ENCODE measurements around the gene CAMKK2. TPM values are rescaled to one million over a fixed set of nuclear protein-coding genes. Genes with fewer than 3 reads are reported as not detected.

Gene CAMKK2
- total RNA-seq, 4 donors from 2014 or later: 26.0 to 40.3 (median 30.3) TPM

DNA sequence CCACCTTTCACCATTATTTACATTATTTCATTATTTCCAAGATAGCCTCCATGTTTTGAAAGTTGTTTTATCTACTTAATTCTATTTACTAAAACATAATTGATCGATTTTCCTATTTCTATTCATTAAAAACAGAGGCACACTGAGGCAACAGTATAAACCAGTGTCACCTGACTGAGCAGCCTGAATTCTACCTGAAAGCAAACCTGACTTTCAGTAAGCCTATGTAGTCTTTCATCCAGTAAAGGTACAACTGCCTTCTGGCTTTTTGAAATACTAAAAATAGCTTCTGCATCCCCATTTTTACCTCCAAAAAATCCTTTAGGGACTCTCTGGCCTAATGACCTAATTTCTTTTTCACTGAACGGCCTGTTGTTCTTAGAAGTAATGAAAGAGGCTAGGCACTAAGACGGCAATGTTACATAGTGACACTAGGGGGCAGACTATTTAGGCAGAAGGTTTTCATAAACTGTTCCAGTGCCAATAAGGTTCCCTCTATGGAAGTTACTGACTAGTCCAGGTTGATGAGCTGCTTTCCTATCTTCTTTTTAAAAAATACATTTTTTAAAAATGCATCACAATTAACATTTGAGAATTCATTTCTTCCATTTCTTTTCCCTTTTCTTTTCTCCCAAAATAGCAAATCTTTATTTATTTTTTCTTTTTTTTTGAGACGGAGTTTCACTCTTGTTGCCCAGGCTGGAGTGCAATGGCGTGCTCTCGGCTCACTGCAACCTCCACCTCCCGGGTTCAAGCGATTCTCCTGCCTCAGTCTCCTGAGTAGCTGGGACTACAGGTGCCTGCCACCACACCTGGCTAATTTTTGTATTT, 38.2 kb upstream of the CAMKK2 start:
- peaks cover 0 to 92% of the 10 kb centered on the region in 2 donors for H3K36me3 ChIP-seq
- ATAC-seq: peak; percentile 85
- 34 to 47% methylated on average over 5 to 7 of the region's 8 CpGs for WGBS, 2 donors (ENCODE audit: low coverage in 1 of 2)

DNA sequence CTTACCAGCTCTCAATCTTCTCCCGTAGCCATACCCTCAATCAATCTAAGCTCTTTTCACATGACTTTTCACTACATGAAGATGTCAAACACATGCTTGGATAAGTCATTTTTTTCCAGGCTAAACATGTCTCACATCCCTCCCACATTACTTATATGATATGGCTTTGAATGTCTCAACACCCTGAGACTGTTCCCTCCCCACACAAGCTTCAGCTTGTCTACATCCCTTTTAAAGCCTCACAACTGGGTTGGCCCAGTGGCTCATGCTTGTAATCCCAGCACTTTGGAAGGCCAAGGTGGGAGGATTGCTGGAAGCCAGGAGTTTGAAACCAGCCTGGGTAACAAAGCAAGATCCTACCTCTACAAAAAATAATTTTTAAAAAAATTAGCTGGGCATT, 37.2 kb upstream of the CAMKK2 start:
- Histone ChIP-seq H3K9me3 (no peaks in the 10 kb centered on the region), H3K4me1 (peaks cover 0 to 5% (median 0%) of the 10 kb centered on the region in 3 donors), H3K36me3 (peaks cover 0 to 94% of the 10 kb centered on the region in 2 donors), H3K27me3 (no peaks in the 10 kb centered on the region), H3K4me3 (no peak overlapping the region), H3K27ac (no peak overlapping the region)
- ATAC-seq: no peak
- WGBS, 2 donors (ENCODE audit: low coverage in 1 of 2): 90 to 92% methylated on average over 1 of the region's 1 CpG
- TF ChIP-seq POLR2AphosphoS5 (IDR thresholded peaks at IDR 0.05) (no peak), EP300 (IDR thresholded peaks at IDR 0.05) (no peak), CTCF (IDR thresholded peaks at IDR 0.05) (no peak), POLR2A (IDR thresholded peaks at IDR 0.05) (no peak)

More for the DNA sequence above, 38.2 kb upstream of the CAMKK2 start:
- Histone ChIP-seq H3K4me1 (peaks cover 0 to 5% (median 0%) of the 10 kb centered on the region in 3 donors), H3K9me3 (no peaks in the 10 kb centered on the region), H3K4me3 (no peak overlapping the region), H3K27me3 (no peaks in the 10 kb centered on the region), H3K27ac (no peak overlapping the region)
- TF ChIP-seq POLR2AphosphoS5 (IDR thresholded peaks at IDR 0.05) (peak; percentile 31), CTCF (IDR thresholded peaks at IDR 0.05) (peak; percentile 83 to 86 (median 85)), EP300 (IDR thresholded peaks at IDR 0.05) (no peak)

GRCh38 chr12:121331248-121331647, 34.7 kb upstream of the CAMKK2 start:
- 64 to 67% methylated on average over 4 to 5 of the region's 6 CpGs for WGBS, 2 donors (ENCODE audit: low coverage in 1 of 2)
- no peak overlapping the region for H3K27ac ChIP-seq
- no peak for ATAC-seq
- H3K36me3 ChIP-seq: peaks cover 0 to 96% of the 10 kb centered on the region in 2 donors
- TF ChIP-seq POLR2A (IDR thresholded peaks at IDR 0.05) (no peak), EP300 (IDR thresholded peaks at IDR 0.05) (no peak), POLR2AphosphoS5 (IDR thresholded peaks at IDR 0.05) (no peak), CTCF (IDR thresholded peaks at IDR 0.05) (no peak)
- no peaks in the 10 kb centered on the region for H3K27me3 ChIP-seq
- H3K9me3 ChIP-seq: no peaks in the 10 kb centered on the region
- H3K4me1 ChIP-seq: peaks cover 0 to 18% (median 0%) of the 10 kb centered on the region in 3 donors
- H3K4me3 ChIP-seq: no peak overlapping the region

DNA sequence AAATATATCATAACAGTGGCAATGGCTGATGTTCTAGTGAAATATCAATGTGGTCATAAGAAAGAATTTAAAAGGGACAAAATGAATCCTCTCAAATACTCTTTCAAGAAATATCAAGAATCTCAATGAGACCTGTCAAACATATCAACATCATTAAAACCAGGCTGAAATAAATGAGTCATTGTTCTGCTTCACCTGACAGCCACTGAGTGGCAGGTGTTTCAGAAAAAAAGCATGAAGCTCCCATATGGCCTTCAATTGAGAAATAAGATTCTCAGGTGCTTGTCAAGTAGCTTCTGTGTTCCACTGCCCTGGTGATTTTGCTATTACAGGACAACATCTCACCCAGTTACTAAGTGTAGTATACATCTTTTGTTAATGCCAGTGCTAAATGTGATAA, 34.2 kb upstream of the CAMKK2 start:
- TF ChIP-seq CTCF (IDR thresholded peaks at IDR 0.05): no peak
- no peak for TF ChIP-seq POLR2AphosphoS5 (IDR thresholded peaks at IDR 0.05)
- TF ChIP-seq POLR2A (IDR thresholded peaks at IDR 0.05): no peak
- no peak for TF ChIP-seq EP300 (IDR thresholded peaks at IDR 0.05)
- Histone ChIP-seq H3K27ac (no peak overlapping the region), H3K27me3 (no peaks in the 10 kb centered on the region), H3K4me1 (peaks cover 0 to 18% (median 0%) of the 10 kb centered on the region in 3 donors), H3K4me3 (no peak overlapping the region), H3K36me3 (peaks cover 0 to 96% of the 10 kb centered on the region in 2 donors), H3K9me3 (no peaks in the 10 kb centered on the region)
- ATAC-seq: no peak

- WGBS, 2 donors (ENCODE audit: low coverage in 1 of 2): 93 to 94% methylated on average over 2 to 4 of the region's 4 CpGs
- no peak for TF ChIP-seq POLR2AphosphoS5 (IDR thresholded peaks at IDR 0.05)
- no peak for TF ChIP-seq CTCF (IDR thresholded peaks at IDR 0.05)
- no peak for TF ChIP-seq EP300 (IDR thresholded peaks at IDR 0.05)
- TF ChIP-seq POLR2A (IDR thresholded peaks at IDR 0.05): no peak
- H3K27ac ChIP-seq: no peak overlapping the region
- no peak for ATAC-seq
- H3K9me3 ChIP-seq: no peaks in the 10 kb centered on the region
- peaks cover 0 to 18% (median 0%) of the 10 kb centered on the region in 3 donors for H3K4me1 ChIP-seq
- no peaks in the 10 kb centered on the region for H3K27me3 ChIP-seq
- peaks cover 0 to 96% of the 10 kb centered on the region in 2 donors for H3K36me3 ChIP-seq
- H3K4me3 ChIP-seq: no peak overlapping the region
These were observed 33.7 kb upstream of the CAMKK2 start for GRCh38 chr12:121330195-121330594.
